BLaER1 (cell line): ENCODE measurements around the gene TAL1.
A peak's percentile ranks its signal among the peaks of the same experiment; 100 is the strongest.

Experiments used
- H3K27ac ChIP-seq: shearing (Covaris generic); formaldehyde crosslinking; 2 replicates; pipeline ENCODE4 v1.8.1; 2022
- H3K27me3 ChIP-seq: shearing (Covaris generic); formaldehyde crosslinking; 2 replicates; pipeline ENCODE4 v1.8.1; 2022
- H3K36me3 ChIP-seq: shearing (Covaris generic); formaldehyde crosslinking; 2 replicates; pipeline ENCODE4 v1.8.1; 2022
- H3K4me1 ChIP-seq: shearing (Covaris generic); formaldehyde crosslinking; 2 replicates; pipeline ENCODE4 v1.8.1; 2022
- H3K4me2 ChIP-seq: shearing (Covaris generic); formaldehyde crosslinking; 2 replicates; pipeline ENCODE4 v1.8.1; 2022
- H3K4me3 ChIP-seq: shearing (Covaris generic); formaldehyde crosslinking; 2 replicates; pipeline ENCODE4 v1.8.1; 2022
- H3K9ac ChIP-seq: shearing (Covaris generic); formaldehyde crosslinking; 2 replicates; pipeline ENCODE4 v1.8.1; 2022
- H3K9me3 ChIP-seq: shearing (Covaris generic); formaldehyde crosslinking; 2 replicates; pipeline ENCODE4 v1.8.1; 2022
- H4K20me1 ChIP-seq: shearing (Covaris generic); formaldehyde crosslinking; 2 replicates; pipeline ENCODE4 v1.8.1; 2022
- Cebpa-rat ChIP-seq: shearing (Covaris generic); IDR thresholded peaks from 2 replicates; pipeline ENCODE4 v1.8.1; 2022

The TAL1 gene

GRCh38 chr1:47181955-47182675 is 49.9 kb downstream of the TAL1 start:
- Histone ChIP-seq H3K4me1 (peaks cover 19% of the 10 kb centered on the region), H4K20me1 (no peaks in the 10 kb centered on the region), H3K27me3 (no peaks in the 10 kb centered on the region), H3K4me2 (no peak overlapping the region), H3K9ac (no peak overlapping the region), H3K27ac (no peak overlapping the region), H3K4me3 (no peak overlapping the region), H3K36me3 (no peaks in the 10 kb centered on the region), H3K9me3 (no peaks in the 10 kb centered on the region)
- TF ChIP-seq Cebpa-rat, result no peak

GRCh38 chr1:47181095-47181954 is 50.7 kb downstream of the TAL1 start:
- Histone ChIP-seq H3K4me3 (no peak overlapping the region), H3K4me2 (no peak overlapping the region), H4K20me1 (no peaks in the 10 kb centered on the region), H3K27me3 (no peaks in the 10 kb centered on the region), H3K36me3 (no peaks in the 10 kb centered on the region), H3K9ac (no peak overlapping the region), H3K27ac (no peak overlapping the region), H3K9me3 (no peaks in the 10 kb centered on the region), H3K4me1 (peaks cover 19% of the 10 kb centered on the region)
- TF ChIP-seq Cebpa-rat, result no peak

DNA sequence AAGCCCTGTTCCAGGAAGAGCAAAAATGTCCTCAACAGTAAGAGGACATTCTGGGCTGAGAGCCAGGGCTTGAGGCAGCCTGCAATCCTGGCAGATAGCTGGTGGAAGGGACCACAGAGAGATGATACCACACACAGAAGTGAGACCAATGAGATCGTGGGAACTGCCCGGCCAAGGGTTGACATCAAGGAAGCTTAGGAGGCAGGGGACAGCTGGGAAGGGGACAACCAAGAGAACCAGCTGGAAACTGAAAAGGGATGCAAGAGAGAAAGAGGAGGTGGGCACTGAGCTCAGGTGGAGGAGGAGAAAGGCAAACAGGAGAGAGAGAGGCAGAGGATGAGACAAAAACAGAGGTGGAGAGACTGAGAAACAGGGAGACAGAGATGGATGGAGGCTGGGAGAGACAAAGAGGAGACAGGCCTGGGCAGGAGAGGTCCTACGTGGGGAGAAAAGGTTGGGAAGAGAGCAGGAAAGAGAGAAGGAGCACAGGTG is 51.4 kb downstream of the TAL1 start:
- peaks cover 19% of the 10 kb centered on the region for H3K4me1 ChIP-seq
- no peak overlapping the region for H3K4me2 ChIP-seq
- no peaks in the 10 kb centered on the region for H3K36me3 ChIP-seq
- H3K27me3 ChIP-seq, result no peaks in the 10 kb centered on the region
- H3K9me3 ChIP-seq, result no peaks in the 10 kb centered on the region
- no peak for TF ChIP-seq Cebpa-rat
- H3K27ac ChIP-seq, result no peak overlapping the region
- H4K20me1 ChIP-seq, result no peaks in the 10 kb centered on the region
- H3K9ac ChIP-seq, result no peak overlapping the region
- no peak overlapping the region for H3K4me3 ChIP-seq

DNA sequence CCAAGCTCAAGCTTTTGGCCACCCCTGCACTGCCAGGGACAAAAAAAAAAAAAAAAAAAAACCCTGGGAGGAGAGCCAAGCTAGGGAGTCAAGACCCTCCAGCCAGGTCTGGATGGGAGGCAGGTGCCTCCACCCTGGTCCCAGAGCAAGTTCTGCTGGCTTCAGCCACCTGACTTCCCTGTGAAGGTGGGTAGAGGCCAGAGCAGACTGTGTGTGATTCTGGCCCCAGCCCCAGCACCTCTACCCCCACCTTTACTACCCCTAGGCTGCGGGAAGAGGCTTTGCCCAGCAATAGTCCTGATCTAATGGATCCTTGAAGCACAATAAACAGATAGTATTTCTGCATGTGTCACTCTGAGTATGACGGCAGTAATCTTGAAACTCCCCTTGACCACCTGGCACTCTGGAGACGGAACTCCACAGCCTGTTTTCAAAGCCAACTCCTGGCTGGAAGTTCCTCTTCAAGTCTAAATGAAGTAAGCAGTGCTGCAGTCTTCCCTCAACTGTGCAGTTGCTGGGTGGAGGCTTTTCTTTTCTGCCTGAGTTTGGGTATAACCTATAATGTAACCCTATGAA is 51.9 kb downstream of the TAL1 start:
- peaks cover 19% of the 10 kb centered on the region for H3K4me1 ChIP-seq
- no peaks in the 10 kb centered on the region for H3K9me3 ChIP-seq
- H3K27me3 ChIP-seq, result no peaks in the 10 kb centered on the region
- H3K4me2 ChIP-seq, result peak overlapping the region; percentile 95
- TF ChIP-seq Cebpa-rat, result no peak
- H3K4me3 ChIP-seq, result no peak overlapping the region
- no peaks in the 10 kb centered on the region for H3K36me3 ChIP-seq
- H4K20me1 ChIP-seq, result no peaks in the 10 kb centered on the region
- no peak overlapping the region for H3K27ac ChIP-seq
- H3K9ac ChIP-seq, result peak overlapping the region; percentile 73; the same call in 1 of the 2 replicates

GRCh38 chr1:47179017-47179987 is 52.7 kb downstream of the TAL1 start:
- no peaks in the 10 kb centered on the region for H3K9me3 ChIP-seq
- H3K4me3 ChIP-seq, result peak overlapping the region; percentile 61
- peak overlapping the region; percentile 73 for H3K9ac ChIP-seq
- no peaks in the 10 kb centered on the region for H3K27me3 ChIP-seq
- H3K4me1 ChIP-seq, result peaks cover 19% of the 10 kb centered on the region
- no peak for TF ChIP-seq Cebpa-rat
- no peaks in the 10 kb centered on the region for H4K20me1 ChIP-seq
- H3K27ac ChIP-seq, result no peak overlapping the region; the same call in 1 of the 2 replicates
- H3K36me3 ChIP-seq, result no peaks in the 10 kb centered on the region
- peak overlapping the region; percentile 95 for H3K4me2 ChIP-seq

GRCh38 chr1:47178654-47179016 is 53.4 kb downstream of the TAL1 start:
- H3K4me1 ChIP-seq, result peaks cover 18% of the 10 kb centered on the region
- no peaks in the 10 kb centered on the region for H4K20me1 ChIP-seq
- H3K4me3 ChIP-seq, result peak overlapping the region; percentile 61
- no peak overlapping the region for H3K27ac ChIP-seq
- no peak for TF ChIP-seq Cebpa-rat
- no peak overlapping the region for H3K9ac ChIP-seq
- H3K36me3 ChIP-seq, result no peaks in the 10 kb centered on the region
- peak overlapping the region; percentile 95 for H3K4me2 ChIP-seq
- H3K9me3 ChIP-seq, result no peaks in the 10 kb centered on the region
- H3K27me3 ChIP-seq, result no peaks in the 10 kb centered on the region

- Histone ChIP-seq H4K20me1 (no peaks in the 10 kb centered on the region), H3K9me3 (no peaks in the 10 kb centered on the region), H3K36me3 (no peaks in the 10 kb centered on the region), H3K9ac (no peak overlapping the region), H3K27me3 (no peaks in the 10 kb centered on the region), H3K4me3 (no peak overlapping the region), H3K4me2 (no peak overlapping the region), H3K27ac (no peak overlapping the region), H3K4me1 (peaks cover 12% of the 10 kb centered on the region)
- TF ChIP-seq Cebpa-rat, result no peak
These were observed 54.0 kb downstream of the TAL1 start for GRCh38 chr1:47178020-47178419.

GRCh38 chr1:47175227-47175934 is 56.6 kb downstream of the TAL1 start:
- H3K9me3 ChIP-seq, result no peaks in the 10 kb centered on the region
- H4K20me1 ChIP-seq, result no peaks in the 10 kb centered on the region
- no peak for TF ChIP-seq Cebpa-rat
- no peak overlapping the region for H3K9ac ChIP-seq
- no peak overlapping the region for H3K4me3 ChIP-seq
- no peak overlapping the region for H3K4me2 ChIP-seq
- H3K27me3 ChIP-seq, result no peaks in the 10 kb centered on the region
- peaks cover 12% of the 10 kb centered on the region for H3K4me1 ChIP-seq
- no peaks in the 10 kb centered on the region for H3K36me3 ChIP-seq
- no peak overlapping the region for H3K27ac ChIP-seq

DNA sequence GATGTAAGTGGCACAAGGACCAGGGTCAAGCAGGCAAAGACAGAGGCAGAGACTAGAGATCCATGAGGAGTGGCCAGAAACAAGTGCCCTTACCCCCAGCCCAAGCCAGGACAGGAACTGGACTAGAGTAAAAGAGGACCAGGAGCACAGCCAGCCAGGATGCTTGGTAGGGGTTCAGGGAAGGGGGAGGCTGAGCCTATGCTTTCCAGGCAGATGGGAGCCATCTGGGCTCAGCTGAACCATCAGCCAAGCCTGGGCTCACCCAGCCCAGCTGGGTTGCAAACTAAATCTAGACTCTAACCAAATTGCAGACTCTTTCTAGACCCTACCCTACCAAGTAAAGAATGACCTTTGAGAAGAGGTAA is 57.4 kb downstream of the TAL1 start:
- Histone ChIP-seq H3K4me3 (no peak overlapping the region), H3K9me3 (no peaks in the 10 kb centered on the region), H3K27ac (no peak overlapping the region), H3K4me2 (no peak overlapping the region), H3K27me3 (no peaks in the 10 kb centered on the region), H4K20me1 (no peaks in the 10 kb centered on the region), H3K9ac (no peak overlapping the region), H3K36me3 (no peaks in the 10 kb centered on the region), H3K4me1 (peaks cover 9% of the 10 kb centered on the region)
- TF ChIP-seq Cebpa-rat, result no peak
